Right forelimb (tissue), 1 donor: Measurements from ENCODE around the gene KLHL40.

Source experiments
- DNase-seq: peaks from one replicate; pipeline ENCODE4 v3.0.0-alpha.2; 2018

Gene KLHL40, protein sequence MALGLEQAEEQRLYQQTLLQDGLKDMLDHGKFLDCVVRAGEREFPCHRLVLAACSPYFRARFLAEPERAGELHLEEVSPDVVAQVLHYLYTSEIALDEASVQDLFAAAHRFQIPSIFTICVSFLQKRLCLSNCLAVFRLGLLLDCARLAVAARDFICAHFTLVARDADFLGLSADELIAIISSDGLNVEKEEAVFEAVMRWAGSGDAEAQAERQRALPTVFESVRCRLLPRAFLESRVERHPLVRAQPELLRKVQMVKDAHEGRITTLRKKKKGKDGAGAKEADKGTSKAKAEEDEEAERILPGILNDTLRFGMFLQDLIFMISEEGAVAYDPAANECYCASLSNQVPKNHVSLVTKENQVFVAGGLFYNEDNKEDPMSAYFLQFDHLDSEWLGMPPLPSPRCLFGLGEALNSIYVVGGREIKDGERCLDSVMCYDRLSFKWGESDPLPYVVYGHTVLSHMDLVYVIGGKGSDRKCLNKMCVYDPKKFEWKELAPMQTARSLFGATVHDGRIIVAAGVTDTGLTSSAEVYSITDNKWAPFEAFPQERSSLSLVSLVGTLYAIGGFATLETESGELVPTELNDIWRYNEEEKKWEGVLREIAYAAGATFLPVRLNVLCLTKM

DNA sequence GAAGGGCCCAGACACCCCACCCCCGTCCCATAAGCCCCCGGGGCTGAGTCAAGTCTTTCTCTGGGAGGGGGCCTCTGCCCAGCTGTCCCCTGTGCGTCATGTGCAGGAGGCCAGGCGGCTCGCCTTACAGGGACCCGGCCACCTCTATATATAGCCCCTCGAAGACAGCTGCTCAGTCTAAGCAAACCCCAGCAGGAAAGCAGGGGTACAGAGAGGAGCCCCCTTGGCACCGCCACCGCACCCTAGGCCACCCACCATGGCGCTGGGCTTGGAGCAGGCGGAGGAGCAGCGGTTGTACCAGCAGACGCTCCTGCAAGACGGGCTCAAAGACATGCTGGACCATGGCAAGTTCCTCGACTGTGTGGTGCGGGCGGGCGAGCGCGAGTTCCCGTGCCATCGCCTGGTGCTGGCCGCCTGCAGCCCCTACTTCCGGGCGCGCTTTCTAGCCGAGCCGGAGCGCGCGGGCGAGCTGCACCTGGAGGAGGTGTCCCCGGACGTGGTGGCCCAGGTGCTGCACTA lies at the start of gene KLHL40:
TSS of gene KLHL40 (plus strand) at position 175 of the 519 bp plus-strand sequence. CDS start at position 257, 82 bp downstream.
- peak; percentile 56 for DNase-seq

DNA sequence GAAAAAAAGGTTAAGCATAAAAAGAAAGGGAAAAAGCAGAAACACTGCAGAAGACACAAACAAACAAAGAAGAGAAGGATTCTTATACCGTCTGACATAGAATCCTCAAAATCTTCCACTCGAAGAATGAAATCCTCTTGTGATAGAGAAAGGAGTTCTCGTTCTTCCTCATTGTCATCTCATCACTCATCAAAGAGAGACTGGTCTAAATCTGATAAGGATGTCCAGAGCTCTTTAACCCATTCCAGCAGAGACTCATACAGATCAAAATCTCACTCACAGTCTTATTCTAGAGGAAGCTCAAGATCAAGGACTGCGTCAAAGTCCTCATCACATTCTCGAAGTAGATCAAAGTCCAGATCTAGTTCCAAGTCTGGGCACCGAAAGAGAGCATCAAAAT lies 48.3 kb upstream of the KLHL40 start:
- no peak for DNase-seq

DNA sequence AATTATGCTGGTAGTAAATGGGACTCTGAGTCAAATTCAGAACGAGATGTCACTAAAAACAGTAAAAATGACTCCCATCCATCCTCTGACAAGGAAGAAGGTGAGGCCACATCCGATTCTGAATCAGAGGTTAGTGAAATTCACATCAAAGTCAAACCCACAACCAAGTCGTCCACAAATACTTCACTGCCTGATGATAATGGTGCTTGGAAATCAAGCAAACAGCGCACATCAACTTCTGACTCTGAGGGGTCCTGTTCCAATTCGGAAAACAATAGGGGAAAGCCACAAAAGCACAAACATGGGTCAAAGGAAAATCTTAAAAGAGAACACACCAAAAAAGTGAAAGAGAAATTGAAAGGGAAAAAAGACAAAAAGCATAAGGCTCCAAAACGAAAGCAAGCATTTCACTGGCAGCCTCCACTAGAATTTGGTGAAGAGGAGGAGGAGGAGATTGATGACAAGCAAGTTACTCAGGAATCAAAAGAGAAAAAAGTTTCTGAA lies 46.9 kb upstream of the KLHL40 start:
- DNase-seq: no peak

DNA sequence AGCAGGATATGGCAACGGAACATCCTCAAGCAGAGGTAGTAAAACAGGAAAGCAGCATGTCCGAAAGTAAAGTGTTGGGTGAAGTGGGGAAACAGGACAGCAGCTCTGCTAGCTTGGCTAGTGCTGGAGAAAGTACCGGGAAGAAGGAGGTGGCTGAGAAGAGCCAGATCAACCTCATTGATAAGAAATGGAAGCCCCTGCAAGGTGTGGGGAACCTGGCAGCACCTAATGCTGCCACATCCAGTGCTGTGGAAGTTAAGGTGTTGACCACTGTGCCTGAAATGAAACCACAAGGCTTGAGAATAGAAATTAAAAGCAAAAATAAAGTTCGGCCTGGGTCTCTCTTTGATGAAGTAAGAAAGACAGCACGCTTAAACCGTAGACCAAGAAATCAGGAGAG lies 46.1 kb upstream of the KLHL40 start:
- DNase-seq: no peak

DNA sequence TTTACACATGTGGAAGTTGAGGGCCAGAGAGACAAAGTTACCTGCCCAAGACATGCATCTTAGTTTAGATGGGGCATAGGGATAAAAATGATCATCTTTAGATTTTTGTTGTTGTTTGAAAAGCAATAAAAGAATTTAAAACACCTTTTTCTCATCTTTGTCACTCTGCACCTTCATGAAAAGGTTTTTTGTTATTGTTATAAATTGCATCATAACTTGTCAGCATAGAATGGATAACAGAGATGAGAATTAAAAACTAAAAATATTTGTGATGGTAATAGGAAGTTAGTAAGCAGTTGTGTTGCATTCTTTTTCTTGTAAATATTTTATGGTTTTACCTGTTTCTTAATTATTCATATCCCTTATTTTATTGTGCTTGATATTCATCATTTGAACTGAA lies 45.2 kb upstream of the KLHL40 start:
- no peak for DNase-seq

DNA sequence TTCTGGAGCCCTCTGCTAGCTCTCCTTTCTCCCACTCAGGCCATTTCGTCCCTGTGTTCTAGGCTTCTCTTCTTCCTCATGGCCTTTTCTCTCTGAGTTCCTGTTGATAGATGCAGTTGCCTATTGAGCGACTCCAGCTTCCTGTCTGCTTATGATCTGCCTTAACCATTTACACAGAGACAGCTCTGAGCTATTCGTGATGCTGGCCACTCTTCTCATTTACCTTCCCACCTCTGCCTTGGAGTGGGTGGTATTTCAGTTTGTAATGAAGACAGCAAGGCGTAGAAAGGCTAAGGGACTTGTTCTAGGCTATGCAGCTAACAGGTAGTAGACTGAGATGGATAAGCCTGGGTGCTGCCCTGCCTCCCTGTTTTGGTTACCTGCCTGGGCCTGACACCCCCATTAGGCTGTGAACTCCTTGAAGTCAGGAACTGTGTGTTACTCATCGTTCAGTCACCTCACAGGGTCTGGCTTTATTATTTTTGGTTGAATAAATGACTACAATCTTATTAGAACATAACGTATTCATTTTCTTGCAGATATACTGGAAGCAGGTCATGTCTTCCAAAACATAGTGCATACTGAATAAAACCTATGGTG lies 44.5 kb upstream of the KLHL40 start:
- no peak for DNase-seq

DNA sequence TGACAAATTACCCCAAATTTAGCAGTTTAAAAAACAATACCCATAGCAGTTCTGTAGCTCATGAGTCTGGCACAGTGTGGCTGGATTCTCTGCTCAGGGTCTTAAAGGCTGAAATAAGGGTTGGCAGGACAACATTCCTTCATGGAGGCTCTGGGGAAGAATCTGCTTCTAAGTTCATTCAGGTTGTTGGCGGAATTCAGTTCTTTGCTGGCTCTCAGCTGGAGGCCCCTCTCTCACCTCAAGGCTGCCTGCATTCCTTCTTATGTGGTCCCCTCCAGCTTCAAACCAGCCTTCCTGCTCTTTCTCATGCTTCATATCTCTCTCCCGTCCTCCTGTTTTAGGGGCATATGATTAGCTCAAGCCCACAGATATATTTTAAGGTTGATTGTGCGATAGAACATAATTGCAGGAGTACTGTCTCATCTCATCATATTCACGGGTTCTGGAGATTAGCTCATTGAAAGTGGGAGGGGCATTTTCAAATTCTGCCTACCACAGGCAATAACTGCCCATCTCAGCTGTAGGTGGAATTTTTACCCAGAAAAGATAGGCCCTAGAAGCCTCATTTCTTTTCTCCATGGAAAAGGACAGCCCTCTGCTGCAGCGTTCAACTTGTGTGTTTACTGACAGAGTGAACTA lies 37.4 kb upstream of the KLHL40 start:
- no peak for DNase-seq

DNA sequence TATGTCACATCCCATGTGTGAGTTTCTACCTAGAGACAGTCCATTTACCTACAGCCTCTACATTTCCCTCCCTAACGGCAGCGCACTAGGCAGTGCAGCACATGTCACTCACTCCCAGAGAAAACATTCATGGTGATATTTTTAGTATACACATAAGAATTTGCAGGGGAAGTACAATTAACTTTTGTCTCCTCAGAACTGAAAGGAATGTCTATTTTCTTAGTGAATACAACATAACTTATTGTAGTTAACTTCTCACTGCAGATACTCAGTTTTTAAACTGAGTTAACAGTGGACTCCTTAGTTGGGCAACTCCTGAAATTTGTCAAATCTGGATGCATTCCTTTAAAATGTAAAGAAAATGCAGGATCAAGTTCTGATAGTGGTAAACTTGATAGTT lies 36.3 kb upstream of the KLHL40 start:
- no peak for DNase-seq

DNA sequence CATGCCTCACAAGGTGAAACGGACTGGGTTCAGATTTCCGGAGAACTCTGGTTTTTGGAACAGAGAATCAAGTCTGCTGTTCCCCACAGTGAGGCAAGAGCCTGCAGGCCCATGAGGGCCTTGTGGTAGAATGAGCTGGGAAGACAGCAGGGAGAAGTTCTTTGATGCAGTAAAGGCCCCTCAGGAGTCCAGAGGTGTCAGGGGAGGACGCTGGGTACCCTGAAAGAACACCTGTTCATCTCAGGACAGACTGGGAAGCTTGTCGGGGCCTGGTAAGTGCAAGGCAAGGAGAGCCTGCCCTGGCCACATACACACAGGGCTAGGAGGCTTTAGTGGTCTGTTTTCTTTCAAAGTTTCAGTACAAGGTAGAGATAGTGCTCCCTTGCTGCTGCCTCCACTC lies 35.6 kb upstream of the KLHL40 start:
- no peak for DNase-seq

DNA sequence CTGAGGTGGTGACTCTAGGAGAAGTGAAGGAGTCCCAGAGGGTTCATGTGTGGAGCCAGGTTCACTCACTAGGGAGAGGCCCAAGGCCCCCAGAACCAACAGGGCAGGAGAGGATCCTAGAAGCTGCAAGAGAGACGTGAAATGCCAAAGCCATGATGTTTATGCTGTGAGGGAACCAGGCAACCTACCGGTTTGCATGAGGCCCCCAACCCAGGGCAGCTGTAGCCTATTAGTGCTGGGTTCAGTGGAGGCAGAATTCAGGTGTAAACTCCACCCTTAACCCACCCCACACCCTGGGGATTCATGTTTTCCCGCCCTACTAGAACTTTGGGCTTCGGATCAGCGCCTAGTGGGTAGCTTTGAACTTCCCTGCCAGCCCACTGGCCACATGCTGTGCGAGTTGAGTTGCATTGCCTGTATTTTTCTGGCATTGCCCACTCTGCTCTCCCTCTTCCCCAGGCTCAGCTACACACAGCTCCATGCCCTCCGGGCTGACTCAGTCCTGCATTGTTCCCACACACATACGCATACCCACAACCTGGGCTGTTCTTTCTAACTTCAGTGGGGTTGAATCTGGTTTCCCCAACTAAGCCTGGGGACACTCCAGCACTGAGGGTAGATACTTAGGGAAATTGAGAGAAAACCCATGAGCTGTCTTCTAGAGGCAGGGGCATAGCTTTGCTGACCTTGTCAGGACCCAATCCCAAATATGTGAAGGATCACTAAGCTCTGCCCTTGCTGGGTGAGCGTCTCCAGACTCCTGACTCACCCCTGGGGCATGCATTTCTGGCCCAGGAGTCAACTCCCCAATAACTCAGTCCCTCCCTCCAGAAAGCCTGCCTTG lies 33.9 kb upstream of the KLHL40 start:
- no peak for DNase-seq

DNA sequence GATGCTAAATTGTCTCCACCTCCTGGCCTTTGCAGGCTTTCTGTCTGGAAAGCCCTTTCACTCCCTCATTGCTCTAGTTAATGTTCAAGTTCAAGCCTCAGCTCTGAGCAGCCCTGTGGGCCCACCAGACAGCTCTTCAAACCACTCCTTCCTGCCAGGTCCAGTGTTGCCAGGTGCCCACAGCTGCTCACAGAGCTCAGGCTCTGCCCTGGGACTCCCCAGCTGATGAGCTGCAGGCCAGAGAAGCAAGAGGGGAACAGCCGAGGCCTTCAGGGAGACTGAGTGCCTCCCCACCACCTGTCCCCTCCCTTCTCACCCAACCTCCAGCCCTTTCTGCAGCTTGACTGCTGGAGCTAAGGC lies 33.1 kb upstream of the KLHL40 start:
- DNase-seq: peak; percentile 46

DNA sequence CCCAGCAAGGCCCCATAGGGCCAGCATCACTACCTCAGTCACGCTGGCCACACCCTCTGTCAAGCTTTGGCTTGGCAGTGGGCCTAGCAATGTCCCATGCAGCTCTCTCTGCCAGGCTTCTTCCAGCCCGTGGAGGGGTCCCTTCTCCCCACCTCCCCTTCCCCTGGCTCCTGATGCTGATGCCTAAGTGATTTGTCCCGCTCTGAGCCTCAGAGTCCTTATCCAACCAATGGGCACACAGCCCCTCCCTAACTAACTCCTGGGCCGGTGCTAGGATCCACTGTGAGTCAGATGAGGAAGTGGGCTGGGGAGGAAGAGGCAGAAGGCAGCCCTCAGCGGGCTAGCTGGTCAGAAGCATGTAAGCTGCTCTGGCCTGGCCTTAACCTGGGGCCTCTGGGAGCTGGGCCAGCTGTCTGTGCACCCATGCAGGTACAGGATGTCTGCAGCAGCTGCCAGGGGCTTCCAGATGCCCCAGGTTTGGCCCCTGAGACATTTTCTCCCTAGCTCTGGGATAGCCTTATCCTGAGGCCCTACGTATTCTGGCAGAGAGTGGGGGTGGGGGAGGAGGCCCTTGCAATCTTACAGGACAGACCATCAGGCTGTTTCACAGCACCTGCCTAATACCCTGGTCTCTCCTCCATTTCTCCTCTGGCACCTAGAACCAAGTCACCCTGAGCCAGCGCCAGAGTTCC lies 32.6 kb upstream of the KLHL40 start:
- DNase-seq: no peak

DNA sequence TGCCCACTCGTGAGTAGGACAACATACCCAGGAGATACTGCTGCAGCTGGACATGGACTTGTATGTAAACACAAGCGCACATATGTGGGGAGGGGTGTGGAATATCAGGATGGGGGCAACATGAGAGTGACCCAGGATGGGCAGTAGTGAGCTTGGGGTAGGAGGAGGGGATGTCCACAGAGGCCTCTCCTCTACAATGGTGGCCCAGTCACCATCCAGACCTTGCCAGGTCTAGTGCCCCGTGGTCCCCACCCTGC lies 32.1 kb upstream of the KLHL40 start:
- DNase-seq: no peak

DNA sequence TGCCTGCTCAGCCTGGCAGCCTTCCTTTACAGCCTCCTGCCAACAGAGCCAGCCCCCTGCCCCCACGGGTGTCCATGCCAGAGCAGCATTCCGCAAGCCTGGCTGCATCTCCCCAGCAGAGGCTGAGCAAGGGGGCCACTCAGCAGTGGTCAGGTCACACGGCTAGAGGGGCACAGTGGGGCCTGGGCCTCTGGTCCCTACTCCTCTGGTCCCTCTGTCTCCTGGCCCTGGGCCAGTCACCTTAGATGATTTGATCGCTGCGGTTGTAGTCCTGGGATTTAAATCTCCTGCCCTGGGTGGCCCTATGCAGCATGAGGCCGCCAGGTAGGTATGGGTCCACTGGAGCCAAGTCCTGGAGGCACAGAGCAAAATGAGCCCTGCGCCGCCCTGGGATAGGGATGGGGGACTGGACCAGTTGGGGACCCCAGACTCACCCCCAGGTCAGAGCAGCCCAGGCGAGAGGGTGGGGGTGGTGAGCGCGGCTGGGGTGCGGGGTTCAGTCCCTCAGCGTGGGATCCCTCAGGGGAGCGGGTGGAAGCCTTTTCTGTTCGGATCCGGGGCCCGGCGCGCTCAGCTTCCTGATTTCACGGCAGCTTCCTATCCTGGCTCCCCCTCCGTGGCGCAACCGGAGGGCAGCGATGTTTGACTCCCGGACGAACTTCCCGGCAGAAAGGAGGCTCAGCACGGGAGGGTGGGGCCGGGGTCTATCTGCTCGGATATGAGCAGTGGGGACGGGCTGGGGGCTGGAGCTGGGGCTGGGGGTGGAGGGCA lies 31.6 kb upstream of the KLHL40 start, which contains the start of gene ZBTB47:
TSS of gene ZBTB47 (plus strand) at position 138 of the 771 bp plus-strand sequence. CDS start 4,659 bp downstream, outside the sequence.
- peak; percentile 76 for DNase-seq

DNA sequence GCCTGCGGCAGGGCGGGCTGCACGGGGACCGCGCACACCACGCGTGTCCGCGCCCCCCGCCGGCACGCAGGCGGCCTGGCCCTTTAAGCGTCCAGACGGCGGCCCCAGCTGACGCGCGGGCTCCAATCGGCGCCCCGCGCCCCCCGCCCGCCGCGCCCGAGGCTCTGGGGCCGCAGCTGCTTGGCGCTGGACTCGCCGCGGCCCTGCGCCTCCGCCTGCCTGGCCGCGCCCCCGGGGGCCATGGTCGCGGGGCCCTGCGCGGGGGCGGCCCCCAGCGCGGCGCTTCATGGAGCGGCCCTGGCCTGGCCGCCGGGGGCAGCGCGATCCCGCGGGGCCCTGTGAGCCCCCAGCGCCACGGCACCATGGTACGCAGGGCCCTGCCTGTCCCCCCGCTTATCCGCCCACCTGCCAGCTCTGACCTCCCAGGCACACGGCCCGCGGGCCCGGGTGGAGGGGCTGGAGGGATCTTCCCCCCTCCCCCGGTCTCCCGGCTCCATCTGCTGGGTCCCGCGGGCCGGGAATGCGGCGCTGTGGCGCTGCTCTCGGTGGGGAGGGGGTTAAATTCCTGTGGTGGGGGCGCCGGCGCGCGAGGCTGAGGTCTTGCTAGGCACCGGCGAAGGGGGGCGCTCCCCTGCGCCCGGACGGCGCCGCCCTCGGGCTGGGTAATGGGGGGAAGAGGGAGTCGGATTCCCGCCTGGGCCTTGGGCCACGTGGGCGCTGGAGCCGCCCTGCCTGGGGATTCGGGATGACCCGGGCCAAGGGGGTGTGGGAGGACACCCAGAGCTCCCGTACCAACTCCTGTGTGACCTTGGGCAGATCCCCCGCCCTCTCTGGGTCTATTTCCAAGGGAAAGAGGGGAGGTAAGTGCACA lies 30.8 kb upstream of the KLHL40 start:
- peak; percentile 75 for DNase-seq

DNA sequence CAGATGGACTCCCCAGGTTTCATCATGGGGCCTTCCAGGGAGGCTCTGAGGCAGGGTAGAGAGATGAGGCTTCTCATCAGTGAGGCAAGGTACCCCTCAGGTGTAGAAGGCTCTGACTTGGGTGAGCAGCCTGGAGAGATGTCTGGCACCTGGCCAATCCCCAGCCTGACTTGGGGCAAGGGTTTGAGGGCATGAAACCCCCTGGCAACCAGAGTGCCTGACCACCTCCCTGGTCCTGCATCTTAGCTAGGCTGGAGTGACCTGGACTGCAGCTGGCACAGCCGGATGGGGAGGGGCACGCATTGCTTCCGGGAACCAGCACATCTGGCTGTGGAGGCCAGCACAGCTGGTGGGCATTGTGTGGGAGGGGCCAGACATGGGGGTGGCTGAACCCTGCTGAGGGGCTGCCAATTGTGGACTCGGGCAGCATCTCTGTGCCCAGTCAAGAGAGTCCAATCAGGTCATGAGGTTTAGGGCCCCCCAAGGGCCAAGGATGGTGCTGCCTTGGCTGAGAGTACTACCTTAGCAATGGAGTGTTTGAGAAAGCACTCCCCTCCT lies 29.9 kb upstream of the KLHL40 start:
- DNase-seq: no peak

DNA sequence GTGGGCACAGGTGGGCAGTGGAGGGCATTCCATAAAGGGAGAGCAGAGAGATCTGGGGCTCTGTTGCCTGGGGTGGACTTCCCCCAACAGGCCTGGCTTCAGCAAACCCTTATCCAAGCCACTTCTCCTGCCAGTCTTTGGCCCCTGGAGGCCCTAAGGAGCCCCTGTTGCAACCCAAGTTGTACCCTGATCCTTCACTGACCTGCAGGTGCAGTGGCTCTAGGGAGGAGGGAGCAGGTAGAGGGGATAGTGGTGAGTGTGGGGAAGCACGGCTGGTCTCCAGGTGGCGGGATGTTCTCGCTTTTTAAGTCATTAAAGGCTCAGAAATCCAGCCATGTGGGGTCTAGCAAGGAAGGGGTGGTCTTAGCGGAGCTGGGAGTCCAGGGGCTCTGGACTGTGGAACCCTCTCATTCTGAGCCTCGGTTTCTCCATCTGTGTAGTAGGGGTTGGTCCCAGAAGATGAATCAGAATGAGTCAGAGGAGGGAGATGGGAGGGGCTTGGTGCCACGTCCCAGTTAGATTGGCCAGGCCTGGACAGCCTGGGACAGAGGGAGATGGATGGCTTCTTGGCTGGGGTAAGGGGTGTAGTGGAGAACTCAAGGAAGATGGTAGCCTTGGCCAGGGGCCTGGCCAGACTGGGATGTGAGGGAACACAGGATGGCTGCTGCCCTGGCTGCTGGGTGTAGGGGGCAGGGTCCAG lies 29.2 kb upstream of the KLHL40 start:
- DNase-seq: no peak

DNA sequence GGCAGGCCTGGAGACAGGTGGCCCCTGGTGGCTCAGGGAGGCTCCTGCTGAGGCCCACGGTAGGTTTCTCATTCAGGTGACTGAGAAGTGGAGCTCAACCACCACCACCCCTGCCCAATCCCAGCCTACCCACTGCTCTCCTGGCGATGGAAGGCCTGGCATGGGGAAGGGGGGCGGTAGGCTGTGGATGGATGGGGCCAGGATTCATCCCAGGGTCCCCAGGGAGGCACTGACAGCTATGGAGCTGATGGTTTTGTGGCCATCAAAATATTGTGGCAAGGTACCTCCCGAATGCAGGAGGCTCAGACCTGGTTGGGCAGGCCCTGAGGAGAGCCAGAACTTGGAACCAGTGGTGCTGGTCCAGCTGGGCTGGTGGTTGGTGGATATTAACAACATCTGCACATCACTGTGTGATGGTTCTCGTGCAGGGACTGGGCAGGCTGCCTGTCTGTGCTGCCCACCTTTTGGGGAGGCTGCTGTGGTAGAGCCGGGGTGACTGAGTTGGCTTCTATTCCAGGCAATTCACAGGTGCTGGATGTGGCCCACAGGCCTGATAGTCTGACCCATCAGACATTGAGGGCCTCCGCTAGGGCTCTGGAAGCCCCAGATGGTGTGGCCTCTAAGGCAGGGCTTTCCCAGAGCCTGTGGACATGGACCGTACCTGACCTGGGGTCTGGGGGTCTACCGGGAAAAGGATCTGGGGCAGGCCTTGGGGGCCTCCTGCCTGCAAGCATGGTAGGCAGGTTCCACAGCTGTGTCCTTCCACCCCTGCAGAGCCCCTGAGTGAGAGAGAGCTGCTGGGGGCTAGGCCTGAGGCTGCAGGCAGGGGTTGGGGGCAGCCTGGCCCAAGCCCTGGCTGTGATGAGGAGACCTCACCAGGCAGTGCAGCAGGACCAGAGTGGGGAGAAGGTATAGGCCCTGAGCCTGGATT lies 28.4 kb upstream of the KLHL40 start:
- no peak for DNase-seq
